MM.1S (cell line): ENCODE measurements around the gene RAD17.

Source experiments
- DNase-seq: peaks from one replicate; pipeline ENCODE4 v3.0.0-alpha.2; 2015
- H2AFZ ChIP-seq: fragments of 300-600 bp; sonication (generic); 2 replicates; pipeline ENCODE4 v1.6.0; 2016; ENCODE audit warnings: antibody characterized with exemption, low read length
- H3F3A ChIP-seq: fragments of 300-600 bp; sonication (generic); 2 replicates; pipeline ENCODE4 v1.6.1; 2016; ENCODE audit warnings: mild to moderate bottlenecking, antibody characterized with exemption, low read length, moderate library complexity, mixed read lengths; ENCODE audit not compliant: insufficient read depth
- H3K27ac ChIP-seq: fragments of 300-600 bp; sonication (generic); 2 replicates; pipeline ENCODE4 v1.5.1; 2016; ENCODE audit warnings: mild to moderate bottlenecking, low read length
- H3K27me3 ChIP-seq: fragments of 300-600 bp; sonication (generic); replicated peaks from 2 replicates; pipeline ENCODE4 v1.6.0; 2016; ENCODE audit warnings: low read length; ENCODE audit not compliant: insufficient read depth
- H3K36me3 ChIP-seq: fragments of 300-600 bp; sonication (generic); replicated peaks from 2 replicates; pipeline ENCODE4 v1.6.1; 2016; ENCODE audit warnings: mild to moderate bottlenecking, low read length, mixed read lengths; ENCODE audit not compliant: insufficient read depth
- H3K4me1 ChIP-seq: fragments of 300-600 bp; sonication (generic); 2 replicates; pipeline ENCODE4 v1.6.1; 2016; ENCODE audit warnings: low read length, mixed read lengths
- H3K4me2 ChIP-seq: fragments of 300-600 bp; sonication (generic); 2 replicates; pipeline ENCODE4 v1.6.0; 2016; ENCODE audit warnings: low read depth, low read length
- H3K4me3 ChIP-seq: fragments of 300-600 bp; sonication (generic); 2 replicates; pipeline ENCODE4 v1.5.1; 2016; ENCODE audit warnings: low read length, mixed read lengths
- H3K79me2 ChIP-seq: fragments of 300-600 bp; sonication (generic); 2 replicates; pipeline ENCODE4 v1.6.1; 2016; ENCODE audit warnings: mixed run types, low read length, mixed read lengths
- H3K9ac ChIP-seq: fragments of 300-600 bp; sonication (generic); 2 replicates; pipeline ENCODE4 v1.6.1; 2016; ENCODE audit warnings: low read length, mixed read lengths
- H3K9me2 ChIP-seq: fragments of 300-600 bp; sonication (generic); replicated peaks from 2 replicates; pipeline ENCODE4 v1.6.1; 2016; ENCODE audit warnings: mild to moderate bottlenecking, low read length, mixed read lengths; ENCODE audit not compliant: insufficient read depth
- H3K9me3 ChIP-seq: fragments of 300-600 bp; sonication (generic); replicated peaks from 2 replicates; pipeline ENCODE4 v1.6.1; 2016; ENCODE audit warnings: mild to moderate bottlenecking, low read length, mixed read lengths; ENCODE audit not compliant: insufficient read depth
- H4K20me1 ChIP-seq: fragments of 300-600 bp; sonication (generic); 2 replicates; pipeline ENCODE4 v1.6.1; 2016; ENCODE audit warnings: mild to moderate bottlenecking, low read length, moderate library complexity, mixed read lengths; ENCODE audit not compliant: insufficient read depth
- CTCF ChIP-seq: fragments of 300-600 bp; sonication (generic); IDR thresholded peaks from 2 replicates; pipeline ENCODE4 v1.5.1; 2016; ENCODE audit warnings: antibody characterized with exemption, low read length, mixed read lengths
- EZH2 ChIP-seq: fragments of 300-600 bp; sonication (generic); optimal IDR thresholded peaks from 2 replicates; pipeline ENCODE3; 2017; ENCODE audit warnings: low read depth, mild to moderate bottlenecking, antibody characterized with exemption, low read length, mixed read lengths
- EZH2phosphoT487 ChIP-seq: fragments of 300-600 bp; sonication (generic); IDR thresholded peaks from 2 replicates; pipeline ENCODE4 v1.6.1; 2018; ENCODE audit warnings: antibody characterized with exemption, low read length

The RAD17 gene

GRCh38 chr5:69414885-69415583 lies 45.4 kb downstream of the RAD17 start, which contains the start of gene MARVELD2:
TSS of gene MARVELD2 (plus strand) at chr5:69415116. CDS start at chr5:69419386, 4,270 bp downstream.
- Histone ChIP-seq H3K9ac (peak within 1 kb of the TSS; percentile 30; the same call in 1 of the 2 replicates), H3K79me2 (no peaks in the 10 kb centered on the region), H3K9me2 (no peaks in the 10 kb centered on the region), H3K4me2 (peak within 1 kb of the TSS; percentile 49; the same call in 1 of the 2 replicates), H3K27me3 (no peaks in the 10 kb centered on the region), H3K27ac (peak within 1 kb of the TSS; percentile 14; the same call in 1 of the 2 replicates), H3K4me1 (no peaks in the 10 kb centered on the region), H2AFZ (peak within 1 kb of the TSS; percentile 43), H3K9me3 (no peaks in the 10 kb centered on the region), H3K4me3 (peak within 1 kb of the TSS; percentile 51), H3K36me3 (peaks cover 4% of the 10 kb centered on the region; the same call in 1 of the 2 replicates), H4K20me1 (no peaks in the 10 kb centered on the region), H3F3A (peaks cover 10% of the 10 kb centered on the region)
- TF ChIP-seq CTCF: peak; percentile 36
- no peak for TF ChIP-seq EZH2phosphoT487
- peak; percentile 80 for DNase-seq

GRCh38 chr5:69415584-69415958 lies 46.0 kb downstream of the RAD17 start:
- no peaks in the 10 kb centered on the region for H3K9me2 ChIP-seq
- peak overlapping the region; percentile 43 for H2AFZ ChIP-seq
- peaks cover 10% of the 10 kb centered on the region for H3F3A ChIP-seq
- no peaks in the 10 kb centered on the region for H3K4me1 ChIP-seq
- no peaks in the 10 kb centered on the region for H3K79me2 ChIP-seq
- H3K9me3 ChIP-seq: no peaks in the 10 kb centered on the region
- no peaks in the 10 kb centered on the region for H4K20me1 ChIP-seq
- H3K27me3 ChIP-seq: no peaks in the 10 kb centered on the region
- TF ChIP-seq EZH2: no peak
- TF ChIP-seq CTCF: no peak
- TF ChIP-seq EZH2phosphoT487: no peak
- H3K27ac ChIP-seq: no peak overlapping the region
- no peak for DNase-seq
- no peak overlapping the region for H3K9ac ChIP-seq
- peak overlapping the region; percentile 51 for H3K4me3 ChIP-seq
- H3K4me2 ChIP-seq: peak overlapping the region; percentile 49; the same call in 1 of the 2 replicates
- H3K36me3 ChIP-seq: 0 out of 2 replicates have a peak, but pooled peaks cover 4% of the 10 kb centered on the region

GRCh38 chr5:69416180-69416579 lies 46.6 kb downstream of the RAD17 start:
- Histone ChIP-seq H2AFZ (no peak overlapping the region), H3K9me2 (no peaks in the 10 kb centered on the region), H3K4me2 (no peak overlapping the region), H4K20me1 (no peaks in the 10 kb centered on the region), H3K9ac (no peak overlapping the region), H3K27ac (no peak overlapping the region), H3K4me1 (no peaks in the 10 kb centered on the region), H3K4me3 (no peak overlapping the region), H3K36me3 (0 out of 2 replicates have a peak, but pooled peaks cover 4% of the 10 kb centered on the region), H3F3A (peaks cover 10% of the 10 kb centered on the region), H3K27me3 (no peaks in the 10 kb centered on the region), H3K9me3 (no peaks in the 10 kb centered on the region), H3K79me2 (no peaks in the 10 kb centered on the region)
- DNase-seq: no peak
- TF ChIP-seq EZH2 (no peak), CTCF (no peak), EZH2phosphoT487 (no peak)
